Choroid plexus epithelial cell (primary cell): ENCODE results near the gene FAM167B.
A peak's percentile ranks its signal among the peaks of the same experiment; 100 is the strongest.

Source experiments
- DNase-seq: peaks from one replicate; pipeline ENCODE4 v3.0.0-alpha.2; 2010; ENCODE audit warnings: low read depth
- H3K4me3 ChIP-seq: 2 replicates; pipeline ENCODE4 v1.5.1; 2011; ENCODE audit warnings: low read depth, mild to moderate bottlenecking, control low read depth, low read length, moderate library complexity
- CTCF ChIP-seq: conservative IDR thresholded peaks from 2 replicates; pipeline ENCODE4 v1.5.1; 2011; ENCODE audit warnings: low read depth, mild to moderate bottlenecking, control low read depth, inconsistent platforms, low read length, moderate library complexity

Gene FAM167B

GRCh38 chr1:32216566-32216965, 30.5 kb upstream of the FAM167B start:
- no peak overlapping the region for H3K4me3 ChIP-seq
- TF ChIP-seq CTCF = no peak
- DNase-seq = no peak

- DNase-seq = no peak
- TF ChIP-seq CTCF = no peak
These were observed 28.0 kb upstream of the FAM167B start for GRCh38 chr1:32219022-32219421.

GRCh38 chr1:32220746-32221580, 26.1 kb upstream of the FAM167B start:
- DNase-seq = no peak
- no peak for TF ChIP-seq CTCF
- peak overlapping the region; percentile 95 for H3K4me3 ChIP-seq

More at GRCh38 chr1:32219022-32219421, 28.0 kb upstream of the FAM167B start:
- H3K4me3 ChIP-seq = no peak overlapping the region

GRCh38 chr1:32221581-32221979, 25.4 kb upstream of the FAM167B start:
- no peak for TF ChIP-seq CTCF
- DNase-seq = no peak
- peak overlapping the region; percentile 95 for H3K4me3 ChIP-seq

GRCh38 chr1:32221980-32222755, 24.9 kb upstream of the FAM167B start, which contains the start of the genes EIF3I and TMEM234:
TSS of gene EIF3I (plus strand) at chr1:32222407. CDS start at chr1:32222442, 35 bp downstream.
TSS of gene TMEM234 (minus strand) at chr1:32222353. CDS start at chr1:32222322, 31 bp downstream.
- H3K4me3 ChIP-seq = peak within 1 kb of the TSS; percentile 95
- peak; percentile 91 for DNase-seq
- TF ChIP-seq CTCF = no peak

- H3K4me3 ChIP-seq = no peak overlapping the region
- DNase-seq = no peak
- peak; percentile 41 for TF ChIP-seq CTCF
These were observed 23.3 kb upstream of the FAM167B start for GRCh38 chr1:32223683-32224082.
